Measurements from ENCODE around the gene EGF.

DNA sequence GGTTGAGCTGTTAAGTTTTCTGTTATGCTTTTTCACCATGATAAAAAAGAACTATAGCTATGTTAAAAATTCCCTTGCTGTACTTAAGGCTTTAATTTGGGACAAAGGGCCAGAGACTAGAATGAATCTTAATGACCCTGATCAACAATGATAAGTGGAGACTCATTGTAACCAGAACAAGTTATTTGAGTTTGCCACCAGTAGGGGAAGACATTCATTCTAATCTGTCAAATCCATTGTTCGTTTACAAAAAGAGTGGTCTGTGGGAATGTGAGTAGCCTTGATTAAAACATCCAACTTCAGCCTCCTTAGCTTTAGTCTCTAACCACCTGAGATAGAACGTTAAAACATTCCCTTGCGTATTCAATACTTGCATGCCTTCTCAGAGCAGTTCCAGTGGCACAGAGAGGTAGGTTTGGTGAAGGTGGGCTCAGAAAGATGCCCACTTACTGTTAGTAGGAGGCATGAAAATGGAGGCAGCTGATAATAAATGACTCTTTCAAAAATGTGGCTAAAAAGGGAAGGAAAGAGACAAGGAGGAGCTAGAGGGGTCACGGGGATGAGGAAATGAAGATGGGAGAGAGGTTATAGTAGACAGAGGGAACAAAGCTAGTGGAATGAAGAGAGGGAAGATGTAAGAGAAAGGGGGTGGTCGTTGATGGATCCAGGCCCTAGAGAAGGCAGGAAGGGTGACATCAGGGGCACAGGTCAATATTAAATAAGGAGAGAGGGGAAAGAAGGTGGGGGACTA, 66.2 kb downstream of the EGF start:
- TF ChIP-seq, protein P1, sequence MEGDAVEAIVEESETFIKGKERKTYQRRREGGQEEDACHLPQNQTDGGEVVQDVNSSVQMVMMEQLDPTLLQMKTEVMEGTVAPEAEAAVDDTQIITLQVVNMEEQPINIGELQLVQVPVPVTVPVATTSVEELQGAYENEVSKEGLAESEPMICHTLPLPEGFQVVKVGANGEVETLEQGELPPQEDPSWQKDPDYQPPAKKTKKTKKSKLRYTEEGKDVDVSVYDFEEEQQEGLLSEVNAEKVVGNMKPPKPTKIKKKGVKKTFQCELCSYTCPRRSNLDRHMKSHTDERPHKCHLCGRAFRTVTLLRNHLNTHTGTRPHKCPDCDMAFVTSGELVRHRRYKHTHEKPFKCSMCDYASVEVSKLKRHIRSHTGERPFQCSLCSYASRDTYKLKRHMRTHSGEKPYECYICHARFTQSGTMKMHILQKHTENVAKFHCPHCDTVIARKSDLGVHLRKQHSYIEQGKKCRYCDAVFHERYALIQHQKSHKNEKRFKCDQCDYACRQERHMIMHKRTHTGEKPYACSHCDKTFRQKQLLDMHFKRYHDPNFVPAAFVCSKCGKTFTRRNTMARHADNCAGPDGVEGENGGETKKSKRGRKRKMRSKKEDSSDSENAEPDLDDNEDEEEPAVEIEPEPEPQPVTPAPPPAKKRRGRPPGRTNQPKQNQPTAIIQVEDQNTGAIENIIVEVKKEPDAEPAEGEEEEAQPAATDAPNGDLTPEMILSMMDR (IDR thresholded peaks at IDR 0.05; ENCODE audit: low read length): peak; percentile 39; the same call in 1 of the 2 replicates
- TF ChIP-seq EZH2 (IDR thresholded peaks at IDR 0.05; ENCODE audit: borderline replicate concordance, low read length): no peak

All from OCI-LY1 (cell line).